B cell (primary cell): ENCODE results near the gene TMPRSS11D. TPM values are rescaled to one million over a fixed set of nuclear protein-coding genes. Genes with fewer than 3 reads are reported as not detected.
A peak's percentile ranks its signal among the peaks of the same experiment; 100 is the strongest.

Source experiments
- ATAC-seq: fragments of 200-7000 bp; cut with Tn5 transposase; one replicate; pipeline ENCODE4 v1.10.0; 2021; ENCODE audit warnings: low read depth, mild to moderate bottlenecking, moderate number of reproducible peaks, moderate library complexity
- CTCF ChIA-PET: fragments of 350-600 bp; sonication (Branson Sonifier 250); formaldehyde crosslinking; loops from one replicate; lab custom pipeline; 2021; ENCODE audit warnings: antibody characterized with exemption, inconsistent platforms; lab: Charles Lee
- POLR2A ChIA-PET: fragments of 350-600 bp; sonication (Branson Sonifier 250); formaldehyde crosslinking; loops from one replicate; lab custom pipeline; 2021; ENCODE audit warnings: antibody characterized with exemption; lab: Charles Lee
- DNase-seq: peaks from one replicate; pipeline ENCODE4 v3.0.0; 2013
- H2AFZ ChIP-seq: 2 replicates; pipeline ENCODE4 v1.6.1; 2012; ENCODE audit warnings: mild to moderate bottlenecking, low read depth, low read length; ENCODE audit not compliant: insufficient read depth, poor library complexity, severe bottlenecking
- H3K27ac ChIP-seq, 2 donors: 1 replicate in 1 of 2; 2 replicates in 1 of 2; pipeline ENCODE4 v1.5.1; 2012 to 2013; ENCODE audit warnings: low read length in 2 of 2, mild to moderate bottlenecking in 2 of 2, moderate library complexity in 1 of 2
- H3K27me3 ChIP-seq, 4 experiments: fragments of 200-600 bp in 1 of 4; sonication (generic) in 1 of 4; replicated peaks in 1 of 4; 1 replicate in 2 of 4; 2 replicates in 2 of 4; pipeline versions ENCODE4 v1.6.1 to v1.7.0; 2013 to 2016; ENCODE audit warnings: low read length in 3 of 4, mild to moderate bottlenecking in 2 of 4, mixed read lengths in 1 of 4, moderate library complexity in 1 of 4; ENCODE audit not compliant: insufficient read depth in 4 of 4, control insufficient read depth in 3 of 4; ENCODE audit errors: control extremely low read depth in 1 of 4
- H3K36me3 ChIP-seq, 2 experiments: replicated peaks in 1 of 2; 1 replicate in 1 of 2; 2 replicates in 1 of 2; pipeline versions ENCODE4 v1.6.1 to v1.7.1; 2013; ENCODE audit warnings: low read length in 1 of 2; ENCODE audit not compliant: insufficient read depth in 2 of 2, control insufficient read depth in 1 of 2; ENCODE audit errors: control extremely low read depth in 1 of 2, extremely low read depth in 1 of 2
- H3K4me1 ChIP-seq, 2 donors: fragments of 200-600 bp in 1 of 2; sonication (generic) in 1 of 2; 1 replicate in 1 of 2; 2 replicates in 1 of 2; pipeline versions ENCODE4 v1.5.1 to v1.6.1; 2013 to 2017; ENCODE audit warnings: low read length in 2 of 2; ENCODE audit not compliant: control insufficient read depth in 2 of 2, insufficient read depth in 2 of 2
- H3K4me2 ChIP-seq: replicated peaks from 2 replicates; pipeline ENCODE3; 2012; ENCODE audit warnings: mild to moderate bottlenecking, low read depth, low read length; ENCODE audit not compliant: poor library complexity, severe bottlenecking
- H3K4me3 ChIP-seq, 5 experiments: fragments of 200-600 bp in 1 of 5; sonication (generic) in 1 of 5; 1 replicate in 3 of 5; 2 replicates in 2 of 5; pipeline versions ENCODE4 v1.5.1 to v1.7.0; 2011 to 2016; ENCODE audit warnings: low read length in 4 of 5, mild to moderate bottlenecking in 4 of 5, low read depth in 2 of 5, control low read depth in 1 of 5, moderate library complexity in 1 of 5; ENCODE audit not compliant: insufficient read depth in 1 of 5; ENCODE audit errors: control extremely low read depth in 1 of 5, extremely low read depth in 1 of 5
- H3K79me2 ChIP-seq: fragments of 200-600 bp; sonication (generic); one replicate; pipeline ENCODE4 v1.6.0; 2016; ENCODE audit warnings: low read length; ENCODE audit not compliant: control insufficient read depth, insufficient read depth
- H3K9ac ChIP-seq: fragments of 200-600 bp; sonication (generic); 2 replicates; pipeline ENCODE4 v1.6.1; 2017; ENCODE audit warnings: mild to moderate bottlenecking, low read length, moderate library complexity
- H3K9me3 ChIP-seq, 3 donors: one replicate each; pipeline versions ENCODE4 v1.6.1 to v1.7.1; 2013; ENCODE audit warnings: low read length in 2 of 3; ENCODE audit not compliant: control insufficient read depth in 2 of 3, insufficient read depth in 1 of 3; ENCODE audit errors: control extremely low read depth in 1 of 3
- H4K20me1 ChIP-seq: 2 replicates; pipeline ENCODE4 v1.6.0; 2012; ENCODE audit warnings: mild to moderate bottlenecking, low read length; ENCODE audit not compliant: insufficient read depth, control insufficient read depth, poor library complexity, severe bottlenecking
- H3K27ac Mint-ChIP-seq: one replicate; pipeline ENCODE4 v1.8.0; 2021; ENCODE audit warnings: mixed read lengths
- H3K27me3 Mint-ChIP-seq: one replicate; pipeline ENCODE4 v1.8.0; 2021; ENCODE audit warnings: mixed read lengths
- H3K4me1 Mint-ChIP-seq: one replicate; pipeline ENCODE4 v1.8.0; 2021; ENCODE audit warnings: mixed read lengths
- H3K4me3 Mint-ChIP-seq: one replicate; pipeline ENCODE4 v1.8.0; 2021; ENCODE audit warnings: mixed read lengths
- H3K9me3 Mint-ChIP-seq: one replicate; pipeline ENCODE4 v1.8.0; 2022; ENCODE audit warnings: mixed read lengths; ENCODE audit not compliant: insufficient read depth
- CTCF ChIP-seq: fragments of 200-600 bp; IDR thresholded peaks from one replicate; pipeline ENCODE4 v1.8.0; 2022; ENCODE audit warnings: antibody characterized with exemption, mild to moderate bottlenecking
- EZH2 ChIP-seq: IDR thresholded peaks from 2 replicates; pipeline ENCODE4 v1.6.1; 2012; ENCODE audit warnings: borderline replicate concordance, low read depth, mild to moderate bottlenecking, moderate library complexity, low read length; ENCODE audit not compliant: insufficient read depth, poor library complexity, severe bottlenecking
- WGBS: methylation state at CpG from one replicate; pipeline ENCODE4 v1.1.5; 2013; ENCODE audit warnings: missing lambda C conversion rate; ENCODE audit not compliant: insufficient coverage; 5-methylcytosine and 5-hydroxymethylcytosine counted together
- intact Hi-C: fragments of 100-400 bp; cut with micrococcal nuclease; formaldehyde crosslinking; loops from one replicate; pipeline ENCODE4 v1.10.0; 2022
- polyA plus RNA-seq: library from polyadenylated mRNA; depleted of rRNA; stranded (reverse); fragments of >200 nt; gene quantifications from 2 replicates; pipeline ENCODE4 v1.2.3, GENCODE V29; 2012
- total RNA-seq, 2 donors: library from RNA; stranded (reverse); fragments of 120-200 nt in 1 of 2; gene quantifications; 1 replicate in 1 of 2; 2 replicates in 1 of 2; pipeline versions ENCODE4 v1.2.3 to v1.2.4, GENCODE V29; 2013 to 2022

Gene TMPRSS11D
- total and polyA plus RNA-seq, 2 donors (not counting 1 experiment from before 2014, with no cell fraction given), result not detected

GRCh38 chr4:67909905-67910584 is 26.2 kb upstream of the TMPRSS11D start:
- H3K27ac Mint-ChIP-seq, result no peak overlapping the region
- ATAC-seq, result no peak
- no CpG with 5 or more reads among the region's 6 CpGs for WGBS
- Histone ChIP-seq H4K20me1 (no peaks in the 10 kb centered on the region), H3K27ac (no peak overlapping the region), H3K79me2 (no peaks in the 10 kb centered on the region), H3K4me1 (no peaks in the 10 kb centered on the region), H3K27me3 (no peaks in the 10 kb centered on the region), H3K9me3 (no peaks in the 10 kb centered on the region), H3K9ac (no peak overlapping the region), H3K4me2 (no peak overlapping the region), H3K4me3 (no peak overlapping the region), H3K36me3 (no peaks in the 10 kb centered on the region), H2AFZ (no peak overlapping the region)
- ChIA-PET CTCF (interaction anchor here (1.0 to 2.7 kb wide), 4 partner anchors 10 to 366 kb away, joined by 3 to 14 read pairs (median 4); partner anchors contain the start of gene CENPC), POLR2A (no interaction called here)
- TF ChIP-seq CTCF (peak; percentile 90), EZH2 (no peak)
- intact Hi-C loops, result no loop called here
- H3K9me3 Mint-ChIP-seq, result peaks cover 3% of the 10 kb centered on the region
- peak; percentile 43 for DNase-seq
- no peaks in the 10 kb centered on the region for H3K4me1 Mint-ChIP-seq
- peaks cover 25% of the 10 kb centered on the region for H3K27me3 Mint-ChIP-seq
- no peak overlapping the region for H3K4me3 Mint-ChIP-seq

- intact Hi-C loops, result no loop called here
- WGBS, result 92% methylated on average over 3 of the region's 4 CpGs
- Histone ChIP-seq H3K9ac (no peak overlapping the region), H3K27me3 (no peaks in the 10 kb centered on the region), H3K4me1 (no peaks in the 10 kb centered on the region), H3K79me2 (no peaks in the 10 kb centered on the region), H3K4me3 (no peak overlapping the region), H3K27ac (no peak overlapping the region), H2AFZ (no peak overlapping the region), H3K36me3 (no peaks in the 10 kb centered on the region), H3K4me2 (no peak overlapping the region), H4K20me1 (no peaks in the 10 kb centered on the region), H3K9me3 (no peaks in the 10 kb centered on the region)
- ChIA-PET CTCF (no interaction called here), POLR2A (no interaction called here)
- Mint-ChIP-seq H3K9me3 (peaks cover 3% of the 10 kb centered on the region), H3K4me1 (no peaks in the 10 kb centered on the region), H3K4me3 (no peak overlapping the region), H3K27me3 (peaks cover 28% of the 10 kb centered on the region), H3K27ac (no peak overlapping the region)
- TF ChIP-seq EZH2 (no peak), CTCF (no peak)
- no peak for ATAC-seq
- DNase-seq, result no peak
These were observed 23.8 kb upstream of the TMPRSS11D start for GRCh38 chr4:67907650-67908049.
